Lower leg skin (tissue), 3 donors: ENCODE results near the gene ANKFN1.

Experiments used
- POLR2A ChIP-seq, 2 donors: fragments of 450-650 bp; IDR thresholded peaks; one replicate each; pipeline ENCODE4 v1.6.1; 2016 to 2017; ENCODE audit warnings: antibody characterized with exemption in 2 of 2, mild to moderate bottlenecking in 1 of 2, moderate library complexity in 1 of 2
- TF ChIP-seq, protein P1 (sequence below), 3 donors: fragments of 450-650 bp; IDR thresholded peaks; one replicate each; pipeline ENCODE4 v1.5.1; 2016; ENCODE audit warnings: antibody characterized with exemption in 3 of 3, mild to moderate bottlenecking in 3 of 3, moderate library complexity in 2 of 3

DNA sequence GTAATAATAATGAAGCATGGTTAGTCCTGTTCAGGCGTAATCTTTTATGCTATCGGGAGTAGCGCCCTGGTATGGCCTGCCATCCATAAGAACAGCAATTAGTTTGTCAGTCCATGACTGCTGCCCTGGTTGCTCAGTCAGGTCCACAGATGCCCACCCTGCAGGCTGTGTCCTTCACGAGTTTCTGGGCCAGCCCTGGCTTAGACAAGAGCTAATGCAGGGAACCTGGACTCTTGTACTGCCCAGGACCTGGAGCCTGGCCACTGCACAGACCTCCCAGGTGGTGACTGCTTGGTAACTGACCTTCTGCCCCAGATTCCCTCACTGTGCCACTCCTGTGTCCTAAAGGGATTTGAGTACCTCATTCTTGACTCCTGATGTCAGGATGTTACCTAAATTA, 279.2 kb downstream of the ANKFN1 start:
- TF ChIP-seq, protein P1, sequence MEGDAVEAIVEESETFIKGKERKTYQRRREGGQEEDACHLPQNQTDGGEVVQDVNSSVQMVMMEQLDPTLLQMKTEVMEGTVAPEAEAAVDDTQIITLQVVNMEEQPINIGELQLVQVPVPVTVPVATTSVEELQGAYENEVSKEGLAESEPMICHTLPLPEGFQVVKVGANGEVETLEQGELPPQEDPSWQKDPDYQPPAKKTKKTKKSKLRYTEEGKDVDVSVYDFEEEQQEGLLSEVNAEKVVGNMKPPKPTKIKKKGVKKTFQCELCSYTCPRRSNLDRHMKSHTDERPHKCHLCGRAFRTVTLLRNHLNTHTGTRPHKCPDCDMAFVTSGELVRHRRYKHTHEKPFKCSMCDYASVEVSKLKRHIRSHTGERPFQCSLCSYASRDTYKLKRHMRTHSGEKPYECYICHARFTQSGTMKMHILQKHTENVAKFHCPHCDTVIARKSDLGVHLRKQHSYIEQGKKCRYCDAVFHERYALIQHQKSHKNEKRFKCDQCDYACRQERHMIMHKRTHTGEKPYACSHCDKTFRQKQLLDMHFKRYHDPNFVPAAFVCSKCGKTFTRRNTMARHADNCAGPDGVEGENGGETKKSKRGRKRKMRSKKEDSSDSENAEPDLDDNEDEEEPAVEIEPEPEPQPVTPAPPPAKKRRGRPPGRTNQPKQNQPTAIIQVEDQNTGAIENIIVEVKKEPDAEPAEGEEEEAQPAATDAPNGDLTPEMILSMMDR (IDR thresholded peaks at IDR 0.05): no peak
- no peak for TF ChIP-seq POLR2A (IDR thresholded peaks at IDR 0.05)
